Measurements from ENCODE around the gene MSMP. TPM values are rescaled to one million over a fixed set of nuclear protein-coding genes. Genes with fewer than 3 reads are reported as not detected.

Gene MSMP
- total and polyA plus RNA-seq, 10 of the 15 experiments (the other 5 are each of a cell fraction or from before 2014, with no cell fraction given) = 0.33 to 2.4 (median 0.86) TPM; not detected in 4

DNA sequence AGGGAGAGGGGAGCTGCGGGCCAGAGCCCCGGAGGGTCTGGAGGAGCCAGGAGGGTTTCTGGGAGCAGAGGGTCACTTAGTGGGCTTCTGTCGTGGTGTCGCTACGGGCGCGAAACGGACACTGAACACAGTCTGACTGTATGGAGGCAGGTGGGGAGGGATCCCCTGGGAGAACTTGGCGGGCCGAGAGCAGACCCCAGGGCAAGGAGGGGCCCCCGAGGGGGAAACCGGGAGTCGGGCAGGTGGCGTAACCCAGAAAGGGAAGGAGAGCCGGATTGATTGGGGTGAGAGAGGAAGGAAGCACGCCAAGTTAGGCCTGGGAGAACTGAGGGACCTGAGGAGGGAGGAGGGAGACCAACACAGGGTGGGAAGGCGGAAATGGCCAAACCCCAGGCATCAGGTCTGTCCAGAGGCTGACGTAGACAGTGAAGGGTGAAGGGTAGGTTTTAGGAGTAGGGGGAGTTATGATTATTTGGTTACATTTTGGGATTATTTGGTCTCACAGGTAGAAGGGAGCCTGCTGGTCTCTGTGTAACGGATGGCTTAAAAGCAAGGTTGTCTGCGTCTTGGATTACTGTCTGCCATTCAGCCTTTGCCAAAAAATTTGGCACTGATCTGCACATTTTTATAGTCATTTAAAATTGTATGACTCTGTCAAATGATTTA lies 3.3 kb upstream of the MSMP start (continued):
- TF ChIP-seq MTA2 (IDR thresholded peaks at IDR 0.05; ENCODE audit: low read depth) = peak; percentile 61
- TF ChIP-seq, protein P1, sequence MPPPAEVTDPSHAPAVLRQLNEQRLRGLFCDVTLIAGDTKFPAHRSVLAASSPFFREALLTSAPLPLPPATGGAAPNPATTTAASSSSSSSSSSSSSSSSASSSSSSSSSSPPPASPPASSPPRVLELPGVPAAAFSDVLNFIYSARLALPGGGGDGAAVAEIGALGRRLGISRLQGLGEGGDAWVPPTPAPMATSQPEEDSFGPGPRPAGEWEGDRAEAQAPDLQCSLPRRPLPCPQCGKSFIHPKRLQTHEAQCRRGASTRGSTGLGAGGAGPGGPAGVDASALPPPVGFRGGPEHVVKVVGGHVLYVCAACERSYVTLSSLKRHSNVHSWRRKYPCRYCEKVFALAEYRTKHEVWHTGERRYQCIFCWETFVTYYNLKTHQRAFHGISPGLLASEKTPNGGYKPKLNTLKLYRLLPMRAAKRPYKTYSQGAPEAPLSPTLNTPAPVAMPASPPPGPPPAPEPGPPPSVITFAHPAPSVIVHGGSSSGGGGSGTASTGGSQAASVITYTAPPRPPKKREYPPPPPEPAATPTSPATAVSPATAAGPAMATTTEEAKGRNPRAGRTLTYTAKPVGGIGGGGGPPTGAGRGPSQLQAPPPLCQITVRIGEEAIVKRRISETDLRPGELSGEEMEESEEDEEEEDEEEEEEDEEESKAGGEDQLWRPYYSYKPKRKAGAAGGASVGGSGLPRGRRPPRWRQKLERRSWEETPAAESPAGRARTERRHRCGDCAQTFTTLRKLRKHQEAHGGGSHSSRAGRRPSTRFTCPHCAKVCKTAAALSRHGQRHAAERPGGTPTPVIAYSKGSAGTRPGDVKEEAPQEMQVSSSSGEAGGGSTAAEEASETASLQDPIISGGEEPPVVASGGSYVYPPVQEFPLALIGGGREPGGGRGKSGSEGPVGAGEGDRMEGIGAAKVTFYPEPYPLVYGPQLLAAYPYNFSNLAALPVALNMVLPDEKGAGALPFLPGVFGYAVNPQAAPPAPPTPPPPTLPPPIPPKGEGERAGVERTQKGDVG (CRISPR knock-in tag; IDR thresholded peaks at IDR 0.05) = no peak
- no peak for TF ChIP-seq IRF4 (IDR thresholded peaks at IDR 0.05; ENCODE audit: low read depth, low read length)
- no peak for TF ChIP-seq CEBPB (IDR thresholded peaks at IDR 0.05; ENCODE audit: borderline replicate concordance in 1 of 2, low read depth in 2 of 2, low read length in 2 of 2)
- TF ChIP-seq, protein P2, sequence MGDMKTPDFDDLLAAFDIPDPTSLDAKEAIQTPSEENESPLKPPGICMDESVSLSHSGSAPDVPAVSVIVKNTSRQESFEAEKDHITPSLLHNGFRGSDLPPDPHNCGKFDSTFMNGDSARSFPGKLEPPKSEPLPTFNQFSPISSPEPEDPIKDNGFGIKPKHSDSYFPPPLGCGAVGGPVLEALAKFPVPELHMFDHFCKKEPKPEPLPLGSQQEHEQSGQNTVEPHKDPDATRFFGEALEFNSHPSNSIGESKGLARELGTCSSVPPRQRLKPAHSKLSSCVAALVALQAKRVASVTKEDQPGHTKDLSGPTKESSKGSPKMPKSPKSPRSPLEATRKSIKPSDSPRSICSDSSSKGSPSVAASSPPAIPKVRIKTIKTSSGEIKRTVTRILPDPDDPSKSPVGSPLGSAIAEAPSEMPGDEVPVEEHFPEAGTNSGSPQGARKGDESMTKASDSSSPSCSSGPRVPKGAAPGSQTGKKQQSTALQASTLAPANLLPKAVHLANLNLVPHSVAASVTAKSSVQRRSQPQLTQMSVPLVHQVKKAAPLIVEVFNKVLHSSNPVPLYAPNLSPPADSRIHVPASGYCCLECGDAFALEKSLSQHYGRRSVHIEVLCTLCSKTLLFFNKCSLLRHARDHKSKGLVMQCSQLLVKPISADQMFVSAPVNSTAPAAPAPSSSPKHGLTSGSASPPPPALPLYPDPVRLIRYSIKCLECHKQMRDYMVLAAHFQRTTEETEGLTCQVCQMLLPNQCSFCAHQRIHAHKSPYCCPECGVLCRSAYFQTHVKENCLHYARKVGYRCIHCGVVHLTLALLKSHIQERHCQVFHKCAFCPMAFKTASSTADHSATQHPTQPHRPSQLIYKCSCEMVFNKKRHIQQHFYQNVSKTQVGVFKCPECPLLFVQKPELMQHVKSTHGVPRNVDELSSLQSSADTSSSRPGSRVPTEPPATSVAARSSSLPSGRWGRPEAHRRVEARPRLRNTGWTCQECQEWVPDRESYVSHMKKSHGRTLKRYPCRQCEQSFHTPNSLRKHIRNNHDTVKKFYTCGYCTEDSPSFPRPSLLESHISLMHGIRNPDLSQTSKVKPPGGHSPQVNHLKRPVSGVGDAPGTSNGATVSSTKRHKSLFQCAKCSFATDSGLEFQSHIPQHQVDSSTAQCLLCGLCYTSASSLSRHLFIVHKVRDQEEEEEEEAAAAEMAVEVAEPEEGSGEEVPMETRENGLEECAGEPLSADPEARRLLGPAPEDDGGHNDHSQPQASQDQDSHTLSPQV (IDR thresholded peaks at IDR 0.05) = no peak
- TF ChIP-seq ZNF217 (IDR thresholded peaks at IDR 0.05) = 0 out of 2 replicates have a peak, but pooled peaks have one; percentile 5
- TF ChIP-seq TCF3 (IDR thresholded peaks at IDR 0.05; ENCODE audit: borderline replicate concordance, insufficient read depth, low read depth, low read length) = no peak
- TF ChIP-seq TBL1XR1 (IDR thresholded peaks at IDR 0.05; ENCODE audit: low read depth, low read length) = no peak
- no peak; the same call in 1 of the 2 replicates for TF ChIP-seq JUNB (IDR thresholded peaks at IDR 0.05)
- TF ChIP-seq, protein P3, sequence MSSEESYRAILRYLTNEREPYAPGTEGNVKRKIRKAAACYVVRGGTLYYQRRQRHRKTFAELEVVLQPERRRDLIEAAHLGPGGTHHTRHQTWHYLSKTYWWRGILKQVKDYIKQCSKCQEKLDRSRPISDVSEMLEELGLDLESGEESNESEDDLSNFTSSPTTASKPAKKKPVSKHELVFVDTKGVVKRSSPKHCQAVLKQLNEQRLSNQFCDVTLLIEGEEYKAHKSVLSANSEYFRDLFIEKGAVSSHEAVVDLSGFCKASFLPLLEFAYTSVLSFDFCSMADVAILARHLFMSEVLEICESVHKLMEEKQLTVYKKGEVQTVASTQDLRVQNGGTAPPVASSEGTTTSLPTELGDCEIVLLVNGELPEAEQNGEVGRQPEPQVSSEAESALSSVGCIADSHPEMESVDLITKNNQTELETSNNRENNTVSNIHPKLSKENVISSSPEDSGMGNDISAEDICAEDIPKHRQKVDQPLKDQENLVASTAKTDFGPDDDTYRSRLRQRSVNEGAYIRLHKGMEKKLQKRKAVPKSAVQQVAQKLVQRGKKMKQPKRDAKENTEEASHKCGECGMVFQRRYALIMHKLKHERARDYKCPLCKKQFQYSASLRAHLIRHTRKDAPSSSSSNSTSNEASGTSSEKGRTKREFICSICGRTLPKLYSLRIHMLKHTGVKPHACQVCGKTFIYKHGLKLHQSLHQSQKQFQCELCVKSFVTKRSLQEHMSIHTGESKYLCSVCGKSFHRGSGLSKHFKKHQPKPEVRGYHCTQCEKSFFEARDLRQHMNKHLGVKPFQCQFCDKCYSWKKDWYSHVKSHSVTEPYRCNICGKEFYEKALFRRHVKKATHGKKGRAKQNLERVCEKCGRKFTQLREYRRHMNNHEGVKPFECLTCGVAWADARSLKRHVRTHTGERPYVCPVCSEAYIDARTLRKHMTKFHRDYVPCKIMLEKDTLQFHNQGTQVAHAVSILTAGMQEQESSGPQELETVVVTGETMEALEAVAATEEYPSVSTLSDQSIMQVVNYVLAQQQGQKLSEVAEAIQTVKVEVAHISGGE (CRISPR knock-in tag; IDR thresholded peaks at IDR 0.05) = no peak
- TF ChIP-seq, protein P4, sequence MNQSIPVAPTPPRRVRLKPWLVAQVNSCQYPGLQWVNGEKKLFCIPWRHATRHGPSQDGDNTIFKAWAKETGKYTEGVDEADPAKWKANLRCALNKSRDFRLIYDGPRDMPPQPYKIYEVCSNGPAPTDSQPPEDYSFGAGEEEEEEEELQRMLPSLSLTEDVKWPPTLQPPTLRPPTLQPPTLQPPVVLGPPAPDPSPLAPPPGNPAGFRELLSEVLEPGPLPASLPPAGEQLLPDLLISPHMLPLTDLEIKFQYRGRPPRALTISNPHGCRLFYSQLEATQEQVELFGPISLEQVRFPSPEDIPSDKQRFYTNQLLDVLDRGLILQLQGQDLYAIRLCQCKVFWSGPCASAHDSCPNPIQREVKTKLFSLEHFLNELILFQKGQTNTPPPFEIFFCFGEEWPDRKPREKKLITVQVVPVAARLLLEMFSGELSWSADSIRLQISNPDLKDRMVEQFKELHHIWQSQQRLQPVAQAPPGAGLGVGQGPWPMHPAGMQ (IDR thresholded peaks at IDR 0.05; ENCODE audit: borderline replicate concordance) = no peak
- no peak for TF ChIP-seq RAD51 (IDR thresholded peaks at IDR 0.05)
- no peak for TF ChIP-seq RAD21 (IDR thresholded peaks at IDR 0.05; ENCODE audit: insufficient read depth, low read depth, low read length)

All from GM12878 (cell line).